ENCODE measurements around the gene ZNF827. TPM values are rescaled to one million over a fixed set of nuclear protein-coding genes. Genes with fewer than 3 reads are reported as not detected.

ZNF827 gene
- polyA plus RNA-seq, 1 donor (not counting 4 experiments of a cell fraction or from before 2014, with no cell fraction given) = 4.7 TPM

DNA sequence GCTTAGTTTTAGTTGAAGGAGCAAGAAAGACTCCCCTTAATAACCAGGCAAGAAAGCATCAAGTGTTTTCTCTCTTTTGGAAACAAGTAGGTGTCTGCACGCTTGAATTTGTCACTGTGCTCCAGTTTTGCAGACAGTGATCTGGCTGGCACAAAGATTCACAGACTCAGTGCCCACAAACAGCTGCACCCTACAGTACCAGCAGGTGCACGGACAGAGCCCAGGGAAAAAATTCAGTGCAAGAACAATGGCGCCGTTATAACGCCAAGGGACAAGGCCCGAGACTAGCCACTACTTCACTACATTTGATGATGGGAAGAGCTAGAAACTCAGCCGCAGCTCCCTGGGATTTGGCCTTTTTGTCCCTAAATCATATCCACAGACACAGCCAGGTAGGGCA is 56.0 kb downstream of the ZNF827 start:
- peak overlapping the region; percentile 55 for H3K4me2 ChIP-seq (ENCODE audit: control insufficient read depth, extremely low read depth, insufficient read depth, low read depth, low read length)
- H3K27me3 ChIP-seq (ENCODE audit: control insufficient read depth, extremely low read depth, insufficient read depth, low read length) = no peaks in the 10 kb centered on the region
- TF ChIP-seq EZH2 (IDR thresholded peaks at IDR 0.05; ENCODE audit: low read length) = no peak
- TF ChIP-seq, protein P1, sequence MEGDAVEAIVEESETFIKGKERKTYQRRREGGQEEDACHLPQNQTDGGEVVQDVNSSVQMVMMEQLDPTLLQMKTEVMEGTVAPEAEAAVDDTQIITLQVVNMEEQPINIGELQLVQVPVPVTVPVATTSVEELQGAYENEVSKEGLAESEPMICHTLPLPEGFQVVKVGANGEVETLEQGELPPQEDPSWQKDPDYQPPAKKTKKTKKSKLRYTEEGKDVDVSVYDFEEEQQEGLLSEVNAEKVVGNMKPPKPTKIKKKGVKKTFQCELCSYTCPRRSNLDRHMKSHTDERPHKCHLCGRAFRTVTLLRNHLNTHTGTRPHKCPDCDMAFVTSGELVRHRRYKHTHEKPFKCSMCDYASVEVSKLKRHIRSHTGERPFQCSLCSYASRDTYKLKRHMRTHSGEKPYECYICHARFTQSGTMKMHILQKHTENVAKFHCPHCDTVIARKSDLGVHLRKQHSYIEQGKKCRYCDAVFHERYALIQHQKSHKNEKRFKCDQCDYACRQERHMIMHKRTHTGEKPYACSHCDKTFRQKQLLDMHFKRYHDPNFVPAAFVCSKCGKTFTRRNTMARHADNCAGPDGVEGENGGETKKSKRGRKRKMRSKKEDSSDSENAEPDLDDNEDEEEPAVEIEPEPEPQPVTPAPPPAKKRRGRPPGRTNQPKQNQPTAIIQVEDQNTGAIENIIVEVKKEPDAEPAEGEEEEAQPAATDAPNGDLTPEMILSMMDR (optimal IDR thresholded peaks at IDR 0.05 in 1 of 3, IDR thresholded peaks at IDR 0.05 in 1 of 3, conservative IDR thresholded peaks at IDR 0.05 in 1 of 3; ENCODE audit: extremely low read depth in 1 of 3, insufficient read depth in 2 of 3, low read length in 3 of 3) = no peak
- DNase-seq (ENCODE audit: low read depth, low spot score) (no peak), FAIRE-seq (peak; percentile 44)
- no peak overlapping the region for H3K4me3 ChIP-seq (ENCODE audit: control insufficient read depth in 2 of 3, extremely low read depth in 1 of 3, insufficient read depth in 2 of 3, low read depth in 1 of 3, low read length in 3 of 3)
- H3K9ac ChIP-seq (ENCODE audit: control insufficient read depth, extremely low read depth, insufficient read depth, low read length) = no peak overlapping the region
- no peak overlapping the region for H2AFZ ChIP-seq (ENCODE audit: control insufficient read depth, low read length)
- no peaks in the 10 kb centered on the region for H3K9me3 ChIP-seq (ENCODE audit: control insufficient read depth, low read depth, low read length)
- peaks cover 36% of the 10 kb centered on the region for H3K4me1 ChIP-seq (ENCODE audit: control insufficient read depth, extremely low read depth, insufficient read depth, low read length)
- peaks cover 4 to 5% of the 10 kb centered on the region in 2 experiments for H3K36me3 ChIP-seq (ENCODE audit: control insufficient read depth in 2 of 2, extremely low read depth in 1 of 2, insufficient read depth in 2 of 2, low read length in 2 of 2)
- no peaks in the 10 kb centered on the region for H4K20me1 ChIP-seq (ENCODE audit: control insufficient read depth, extremely low read depth, insufficient read depth, low read length)
- no peak overlapping the region for H3K27ac ChIP-seq (ENCODE audit: control insufficient read depth, insufficient read depth, low read length)
- no peaks in the 10 kb centered on the region for H3K9me1 ChIP-seq (ENCODE audit: control insufficient read depth, extremely low read depth, insufficient read depth, low read length)
- dilution Hi-C loops (cut with MboI; ENCODE audit: extremely low pct_ligation_motif_present, low sequenced_read_pairs) = no loop called here
- H3K79me2 ChIP-seq (ENCODE audit: control insufficient read depth, insufficient read depth, low read length) = no peaks in the 10 kb centered on the region

DNA sequence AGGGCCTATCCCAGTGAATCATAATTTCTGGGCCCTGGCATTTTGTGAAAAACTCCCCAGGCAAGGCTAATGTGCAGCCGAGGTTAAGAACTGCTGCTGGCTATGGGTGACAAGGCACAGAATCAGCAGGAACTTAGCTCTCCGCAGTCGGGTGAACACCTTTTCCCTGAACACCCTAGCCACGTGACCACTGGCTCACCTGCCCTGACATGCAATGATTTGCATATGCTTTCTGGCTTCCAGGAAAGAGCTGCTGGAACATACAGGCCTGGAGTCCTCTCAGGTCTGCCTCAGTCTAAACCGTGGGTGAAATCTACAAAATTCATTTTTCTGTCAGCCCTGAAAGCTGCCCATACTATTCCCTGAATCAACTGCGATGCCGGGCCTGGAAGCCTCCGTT is 56.6 kb downstream of the ZNF827 start:
- no peak for TF ChIP-seq EZH2 (IDR thresholded peaks at IDR 0.05; ENCODE audit: low read length)
- TF ChIP-seq, protein P1 (optimal IDR thresholded peaks at IDR 0.05 in 1 of 3, IDR thresholded peaks at IDR 0.05 in 1 of 3, conservative IDR thresholded peaks at IDR 0.05 in 1 of 3; ENCODE audit: extremely low read depth in 1 of 3, insufficient read depth in 2 of 3, low read length in 3 of 3) = no peak
- H3K36me3 ChIP-seq (ENCODE audit: control insufficient read depth in 2 of 2, extremely low read depth in 1 of 2, insufficient read depth in 2 of 2, low read length in 2 of 2) = peaks cover 4 to 5% of the 10 kb centered on the region in 2 experiments
- peaks cover 37% of the 10 kb centered on the region for H3K4me1 ChIP-seq (ENCODE audit: control insufficient read depth, extremely low read depth, insufficient read depth, low read length)
- DNase-seq (ENCODE audit: low read depth, low spot score) (peak; percentile 84), FAIRE-seq (peak; percentile 100)
- no peaks in the 10 kb centered on the region for H3K9me1 ChIP-seq (ENCODE audit: control insufficient read depth, extremely low read depth, insufficient read depth, low read length)
- H3K27ac ChIP-seq (ENCODE audit: control insufficient read depth, insufficient read depth, low read length) = peak overlapping the region; percentile 47
- no peaks in the 10 kb centered on the region for H3K9me3 ChIP-seq (ENCODE audit: control insufficient read depth, low read depth, low read length)
- no peak overlapping the region for H3K4me3 ChIP-seq (ENCODE audit: control insufficient read depth in 2 of 3, extremely low read depth in 1 of 3, insufficient read depth in 2 of 3, low read depth in 1 of 3, low read length in 3 of 3)
- peak overlapping the region; percentile 22 for H3K9ac ChIP-seq (ENCODE audit: control insufficient read depth, extremely low read depth, insufficient read depth, low read length)
- peak overlapping the region; percentile 55 for H3K4me2 ChIP-seq (ENCODE audit: control insufficient read depth, extremely low read depth, insufficient read depth, low read depth, low read length)
- H3K79me2 ChIP-seq (ENCODE audit: control insufficient read depth, insufficient read depth, low read length) = no peaks in the 10 kb centered on the region
- dilution Hi-C loops (cut with MboI; ENCODE audit: extremely low pct_ligation_motif_present, low sequenced_read_pairs) = no loop called here
- no peaks in the 10 kb centered on the region for H3K27me3 ChIP-seq (ENCODE audit: control insufficient read depth, extremely low read depth, insufficient read depth, low read length)
- H4K20me1 ChIP-seq (ENCODE audit: control insufficient read depth, extremely low read depth, insufficient read depth, low read length) = no peaks in the 10 kb centered on the region
- no peak overlapping the region for H2AFZ ChIP-seq (ENCODE audit: control insufficient read depth, low read length)
